ENCODE data around the gene SLC23A2.

Gene SLC23A2

GRCh38 chr20:4820806-4821518 lies 180.3 kb downstream of the SLC23A2 start:
- POLR2A ChIA-PET: no interaction called here
- CTCF ChIA-PET: interaction anchor here (1.0 to 1.6 kb wide), 5 partner anchors 9 to 402 kb away, joined by 3 to 4 read pairs (median 3); no protein-coding TSS in a partner anchor
- TF ChIP-seq, protein P1, sequence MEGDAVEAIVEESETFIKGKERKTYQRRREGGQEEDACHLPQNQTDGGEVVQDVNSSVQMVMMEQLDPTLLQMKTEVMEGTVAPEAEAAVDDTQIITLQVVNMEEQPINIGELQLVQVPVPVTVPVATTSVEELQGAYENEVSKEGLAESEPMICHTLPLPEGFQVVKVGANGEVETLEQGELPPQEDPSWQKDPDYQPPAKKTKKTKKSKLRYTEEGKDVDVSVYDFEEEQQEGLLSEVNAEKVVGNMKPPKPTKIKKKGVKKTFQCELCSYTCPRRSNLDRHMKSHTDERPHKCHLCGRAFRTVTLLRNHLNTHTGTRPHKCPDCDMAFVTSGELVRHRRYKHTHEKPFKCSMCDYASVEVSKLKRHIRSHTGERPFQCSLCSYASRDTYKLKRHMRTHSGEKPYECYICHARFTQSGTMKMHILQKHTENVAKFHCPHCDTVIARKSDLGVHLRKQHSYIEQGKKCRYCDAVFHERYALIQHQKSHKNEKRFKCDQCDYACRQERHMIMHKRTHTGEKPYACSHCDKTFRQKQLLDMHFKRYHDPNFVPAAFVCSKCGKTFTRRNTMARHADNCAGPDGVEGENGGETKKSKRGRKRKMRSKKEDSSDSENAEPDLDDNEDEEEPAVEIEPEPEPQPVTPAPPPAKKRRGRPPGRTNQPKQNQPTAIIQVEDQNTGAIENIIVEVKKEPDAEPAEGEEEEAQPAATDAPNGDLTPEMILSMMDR (IDR thresholded peaks at IDR 0.05; ENCODE audit: control extremely low read depth, extremely low read depth, low read depth, missing control alignments): no peak
- DNase-seq (ENCODE audit: extremely low spot score): no peak

- TF ChIP-seq, protein P1 (IDR thresholded peaks at IDR 0.05; ENCODE audit: control extremely low read depth, extremely low read depth, low read depth, missing control alignments): no peak
- ChIA-PET POLR2A (no interaction called here), CTCF (interaction anchor here (0.9 to 1.6 kb wide), 5 partner anchors 8 to 80 kb away, joined by 3 to 4 read pairs (median 3); no protein-coding TSS in a partner anchor)
- no peak for DNase-seq (ENCODE audit: extremely low spot score)
These were observed 181.4 kb downstream of the SLC23A2 start for GRCh38 chr20:4819901-4820300.

DNA sequence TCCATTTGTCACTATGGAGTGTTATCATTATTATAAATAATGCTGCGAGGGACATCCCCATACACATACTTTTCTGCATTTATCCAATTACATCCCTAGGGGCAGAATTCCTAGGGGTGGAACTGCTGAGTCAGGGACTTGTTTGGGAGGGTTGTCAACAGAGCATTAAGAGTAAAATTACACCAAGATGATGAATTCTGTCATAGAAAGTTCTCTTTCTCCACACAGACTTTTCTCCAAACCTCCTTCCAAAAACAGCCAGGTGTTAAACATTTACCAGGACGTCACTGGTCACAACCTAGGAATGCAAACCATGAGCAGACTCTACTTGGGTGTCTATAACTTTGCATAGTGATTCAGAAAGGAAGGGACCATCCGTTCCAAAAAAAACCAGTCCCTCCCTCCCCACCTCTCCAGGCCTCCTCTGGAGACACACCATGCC lies 184.1 kb downstream of the SLC23A2 start:
- no peak for DNase-seq (ENCODE audit: extremely low spot score)
- POLR2A ChIA-PET: no interaction called here
- TF ChIP-seq, protein P1 (IDR thresholded peaks at IDR 0.05; ENCODE audit: control extremely low read depth, extremely low read depth, low read depth, missing control alignments): no peak
- CTCF ChIA-PET: no interaction called here

GRCh38 chr20:4815628-4816027 lies 185.7 kb downstream of the SLC23A2 start:
- DNase-seq (ENCODE audit: extremely low spot score): no peak
- TF ChIP-seq, protein P1 (IDR thresholded peaks at IDR 0.05; ENCODE audit: control extremely low read depth, extremely low read depth, low read depth, missing control alignments): no peak
- CTCF ChIA-PET: interaction anchor here (0.7 to 2.6 kb wide), 4 partner anchors 9 to 286 kb away, joined by 3 to 12 read pairs (median 3); no protein-coding TSS in a partner anchor
- POLR2A ChIA-PET: interaction anchor here (0.7 kb wide), 1 partner anchor 816 kb away, joined by 3 read pairs; no protein-coding TSS in a partner anchor

GRCh38 chr20:4814696-4815252 lies 186.5 kb downstream of the SLC23A2 start:
- DNase-seq (ENCODE audit: extremely low spot score): peak; percentile 71
- POLR2A ChIA-PET: no interaction called here
- CTCF ChIA-PET: interaction anchor here (1.1 to 2.6 kb wide), 7 partner anchors 18 to 312 kb away, joined by 3 to 12 read pairs (median 6); partner anchors contain the start of gene CDS2
- TF ChIP-seq, protein P1 (IDR thresholded peaks at IDR 0.05; ENCODE audit: control extremely low read depth, extremely low read depth, low read depth, missing control alignments): peak; percentile 7

- DNase-seq (ENCODE audit: extremely low spot score): peak; percentile 79
- TF ChIP-seq, protein P1 (IDR thresholded peaks at IDR 0.05; ENCODE audit: control extremely low read depth, extremely low read depth, low read depth, missing control alignments): no peak
- ChIA-PET CTCF (interaction anchor here (0.7 to 2.6 kb wide), 10 partner anchors 17 to 378 kb away, joined by 3 to 12 read pairs (median 4); partner anchors contain the start of gene CDS2), POLR2A (no interaction called here)
These were observed 187.2 kb downstream of the SLC23A2 start for GRCh38 chr20:4813863-4814695.
